ENCODE results near the gene MYO15B. TPM values are rescaled to one million over a fixed set of nuclear protein-coding genes. Genes with fewer than 3 reads are reported as not detected.

Gene MYO15B
- total and polyA plus RNA-seq, 2 experiments from 2014 or later, result 124 to 153 TPM

DNA sequence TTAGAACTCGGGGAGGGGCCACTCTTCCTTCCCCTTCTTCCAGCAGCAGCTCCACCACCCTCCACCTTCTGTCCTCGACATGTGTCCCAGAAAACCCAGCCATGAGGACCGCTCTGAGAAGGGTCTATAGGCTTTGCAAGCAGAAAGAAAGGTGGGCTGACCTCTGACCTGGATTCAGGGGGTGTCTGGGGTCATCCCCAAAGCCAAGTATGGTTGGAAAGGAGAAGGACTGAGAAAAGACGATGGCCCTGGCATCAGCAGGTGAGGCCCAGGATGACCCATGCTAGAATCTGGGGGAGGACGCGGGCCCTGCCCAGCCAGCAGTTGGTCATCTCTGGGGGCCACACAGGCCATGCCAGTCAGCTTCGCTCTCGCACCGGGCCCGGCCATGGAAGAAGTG lies 39.5 kb downstream of the MYO15B start:
- Histone ChIP-seq H3K9me3 (ENCODE audit: low read depth) (no peaks in the 10 kb centered on the region), H3K36me3 (replicated peaks; ENCODE audit: insufficient read depth, low read depth) (no peaks in the 10 kb centered on the region), H3K4me3 (no peak overlapping the region), H3K4me1 (ENCODE audit: insufficient read depth) (no peaks in the 10 kb centered on the region), H4K20me1 (ENCODE audit: insufficient read depth, poor library complexity, severe bottlenecking) (no peaks in the 10 kb centered on the region), H3K27me3 (no peaks in the 10 kb centered on the region), H2AFZ (no peak overlapping the region), H3K4me2 (no peak overlapping the region), H3K79me2 (no peaks in the 10 kb centered on the region), H3K27ac (no peak overlapping the region), H3K9me2 (replicated peaks; ENCODE audit: insufficient read depth) (no peaks in the 10 kb centered on the region)
- WGBS (ENCODE audit: low lambda C conversion rate, missing lambda C conversion rate), result 96% methylated on average over 10 of the region's 10 CpGs
- no peak for DNase-seq (ENCODE audit: low spot score)
- TF ChIP-seq EZH2phosphoT487 (IDR thresholded peaks at IDR 0.05; ENCODE audit: low read depth, severe bottlenecking, unreplicated experiment) (no peak), EZH2 (IDR thresholded peaks at IDR 0.05; ENCODE audit: borderline replicate concordance) (no peak)
- TF ChIP-seq, protein P1, sequence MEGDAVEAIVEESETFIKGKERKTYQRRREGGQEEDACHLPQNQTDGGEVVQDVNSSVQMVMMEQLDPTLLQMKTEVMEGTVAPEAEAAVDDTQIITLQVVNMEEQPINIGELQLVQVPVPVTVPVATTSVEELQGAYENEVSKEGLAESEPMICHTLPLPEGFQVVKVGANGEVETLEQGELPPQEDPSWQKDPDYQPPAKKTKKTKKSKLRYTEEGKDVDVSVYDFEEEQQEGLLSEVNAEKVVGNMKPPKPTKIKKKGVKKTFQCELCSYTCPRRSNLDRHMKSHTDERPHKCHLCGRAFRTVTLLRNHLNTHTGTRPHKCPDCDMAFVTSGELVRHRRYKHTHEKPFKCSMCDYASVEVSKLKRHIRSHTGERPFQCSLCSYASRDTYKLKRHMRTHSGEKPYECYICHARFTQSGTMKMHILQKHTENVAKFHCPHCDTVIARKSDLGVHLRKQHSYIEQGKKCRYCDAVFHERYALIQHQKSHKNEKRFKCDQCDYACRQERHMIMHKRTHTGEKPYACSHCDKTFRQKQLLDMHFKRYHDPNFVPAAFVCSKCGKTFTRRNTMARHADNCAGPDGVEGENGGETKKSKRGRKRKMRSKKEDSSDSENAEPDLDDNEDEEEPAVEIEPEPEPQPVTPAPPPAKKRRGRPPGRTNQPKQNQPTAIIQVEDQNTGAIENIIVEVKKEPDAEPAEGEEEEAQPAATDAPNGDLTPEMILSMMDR (IDR thresholded peaks at IDR 0.05; ENCODE audit: poor library complexity), result no peak

DNA sequence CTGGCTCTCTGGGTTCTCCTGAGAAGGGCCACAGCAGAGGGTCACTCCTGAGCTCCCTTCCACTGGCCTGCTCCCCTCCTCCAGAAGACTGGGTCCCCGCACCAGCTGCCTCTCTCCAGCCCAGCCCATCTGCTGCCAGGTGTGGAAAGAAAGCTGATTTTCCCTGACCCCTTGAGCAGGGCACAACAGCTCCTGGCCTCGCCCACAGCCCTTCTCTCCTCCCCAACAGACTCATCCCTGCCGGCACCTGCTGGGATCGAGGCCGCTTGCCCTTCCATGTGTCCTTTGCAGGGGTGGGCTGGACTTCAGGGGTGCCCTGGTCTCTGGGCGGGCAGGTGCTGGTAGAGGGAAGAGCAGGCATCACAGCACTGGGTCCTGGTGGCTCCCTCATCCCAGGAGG lies 40.8 kb downstream of the MYO15B start:
- H3K79me2 ChIP-seq, result no peaks in the 10 kb centered on the region
- H3K27ac ChIP-seq, result no peak overlapping the region
- TF ChIP-seq, protein P1 (IDR thresholded peaks at IDR 0.05; ENCODE audit: poor library complexity), result no peak
- no peak for TF ChIP-seq EZH2 (IDR thresholded peaks at IDR 0.05; ENCODE audit: borderline replicate concordance)
- TF ChIP-seq EZH2phosphoT487 (IDR thresholded peaks at IDR 0.05; ENCODE audit: low read depth, severe bottlenecking, unreplicated experiment), result no peak
- H3K4me1 ChIP-seq (ENCODE audit: insufficient read depth), result peaks cover 5% of the 10 kb centered on the region
- H3K36me3 ChIP-seq (replicated peaks; ENCODE audit: insufficient read depth, low read depth), result no peaks in the 10 kb centered on the region
- no peak for DNase-seq (ENCODE audit: low spot score)
- H4K20me1 ChIP-seq (ENCODE audit: insufficient read depth, poor library complexity, severe bottlenecking), result no peaks in the 10 kb centered on the region
- 97% methylated on average over 6 of the region's 6 CpGs for WGBS (ENCODE audit: low lambda C conversion rate, missing lambda C conversion rate)
- H3K4me2 ChIP-seq, result no peak overlapping the region
- no peaks in the 10 kb centered on the region for H3K9me2 ChIP-seq (replicated peaks; ENCODE audit: insufficient read depth)
- H3K4me3 ChIP-seq, result no peak overlapping the region
- H2AFZ ChIP-seq, result no peak overlapping the region
- no peaks in the 10 kb centered on the region for H3K9me3 ChIP-seq (ENCODE audit: low read depth)
- no peaks in the 10 kb centered on the region for H3K27me3 ChIP-seq

DNA sequence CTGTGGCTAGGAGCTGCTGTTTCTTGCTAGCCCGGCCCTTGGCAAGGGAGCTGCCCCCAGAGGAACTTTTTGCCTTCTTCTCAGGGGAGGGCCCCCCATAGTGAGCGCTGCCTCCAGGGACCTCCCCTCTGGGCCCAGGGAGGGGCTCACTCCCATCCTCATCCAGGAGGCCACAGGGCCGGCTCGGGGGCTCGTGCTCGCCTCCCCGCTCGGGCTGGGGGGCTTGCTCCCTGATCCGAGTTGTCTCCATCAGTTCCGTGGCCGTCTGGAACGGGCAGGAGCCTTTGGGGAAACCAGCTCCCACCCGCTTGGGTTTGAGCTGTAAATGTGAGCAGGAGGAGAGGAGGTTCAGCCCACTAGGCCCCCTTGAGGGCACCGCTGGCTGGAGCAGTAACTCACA lies 41.6 kb downstream of the MYO15B start:
- Histone ChIP-seq H3K27ac (no peak overlapping the region), H3K4me1 (ENCODE audit: insufficient read depth) (peaks cover 11% of the 10 kb centered on the region), H4K20me1 (ENCODE audit: insufficient read depth, poor library complexity, severe bottlenecking) (no peaks in the 10 kb centered on the region), H3K27me3 (no peaks in the 10 kb centered on the region), H3K36me3 (replicated peaks; ENCODE audit: insufficient read depth, low read depth) (no peaks in the 10 kb centered on the region), H3K4me2 (no peak overlapping the region), H3K9me3 (ENCODE audit: low read depth) (no peaks in the 10 kb centered on the region), H2AFZ (no peak overlapping the region), H3K79me2 (no peaks in the 10 kb centered on the region), H3K4me3 (no peak overlapping the region), H3K9me2 (replicated peaks; ENCODE audit: insufficient read depth) (no peaks in the 10 kb centered on the region)
- 88% methylated on average over 14 of the region's 14 CpGs for WGBS (ENCODE audit: low lambda C conversion rate, missing lambda C conversion rate)
- TF ChIP-seq, protein P1 (IDR thresholded peaks at IDR 0.05; ENCODE audit: poor library complexity), result no peak
- TF ChIP-seq EZH2 (IDR thresholded peaks at IDR 0.05; ENCODE audit: borderline replicate concordance) (no peak), EZH2phosphoT487 (IDR thresholded peaks at IDR 0.05; ENCODE audit: low read depth, severe bottlenecking, unreplicated experiment) (no peak)
- no peak for DNase-seq (ENCODE audit: low spot score)
